Colonic mucosa (tissue), 4 donors: ENCODE measurements around the gene HIGD1B. TPM values are rescaled to one million over a fixed set of nuclear protein-coding genes. Genes with fewer than 3 reads are reported as not detected.

ENCODE experiments used
- DNase-seq: peaks from one replicate; pipeline ENCODE4 v3.0.0-alpha.2; 2020
- H3K27ac ChIP-seq: fragments of 200-600 bp; one replicate; pipeline ENCODE4 v1.8.0; 2021
- H3K27me3 ChIP-seq: fragments of 200-600 bp; one replicate; pipeline ENCODE4 v1.8.0; 2021
- H3K36me3 ChIP-seq: fragments of 200-600 bp; one replicate; pipeline ENCODE4 v1.8.0; 2021
- H3K4me1 ChIP-seq: fragments of 200-600 bp; one replicate; pipeline ENCODE4 v1.8.0; 2021; ENCODE audit warnings: mild to moderate bottlenecking
- H3K4me3 ChIP-seq: fragments of 200-600 bp; one replicate; pipeline ENCODE4 v1.8.0; 2021
- H3K9ac ChIP-seq, 2 donors: one replicate each; pipeline ENCODE4 v1.7.0; 2013; ENCODE audit warnings: control low read depth in 2 of 2, low read depth in 2 of 2, low read length in 2 of 2
- H3K9me3 ChIP-seq: fragments of 200-600 bp; one replicate; pipeline ENCODE4 v1.8.0; 2021
- CTCF ChIP-seq: fragments of 200-600 bp; IDR thresholded peaks from one replicate; pipeline ENCODE4 v1.8.0; 2022; ENCODE audit warnings: antibody characterized with exemption, mild to moderate bottlenecking
- intact Hi-C: fragments of 100-400 bp; cut with DNase I; formaldehyde crosslinking; loops from one replicate; pipeline ENCODE4 v1.14.1; 2022
- total RNA-seq, 2 donors: library from RNA; stranded (reverse); fragmentation: NEBNext Ultra II Directional in 1 of 2; extraction: Animal tissue kit (Norgen Biotek cat#: 25700) in 1 of 2; gene quantifications; one replicate each; pipeline ENCODE4 v1.2.1, GENCODE V29; 2021
- donor health status: healthy.
- donor health status: DM: no; HTN: no; CAD: no.
- donor health status: DM: no; HTN: no; CAD: no.

Gene HIGD1B
- under 1 TPM in 1 of 2 donors, not detected in 1; 0.53 TPM for total RNA-seq

GRCh38 chr17:44847586-44847985, at the start of gene HIGD1B:
Gene HIGD1B, plus strand, starts transcription at chr17:44847883. Its CDS starts 270 bp downstream, at chr17:44848153.
- no peak for DNase-seq
- Histone ChIP-seq H3K36me3 (no peaks in the 10 kb centered on the region), H3K9ac (no peak within 1 kb of the TSS), H3K27ac (no peak within 1 kb of the TSS), H3K4me1 (no peaks in the 10 kb centered on the region), H3K9me3 (no peaks in the 10 kb centered on the region), H3K27me3 (no peaks in the 10 kb centered on the region), H3K4me3 (no peak within 1 kb of the TSS)
- TF ChIP-seq CTCF = no peak
- intact Hi-C loops = no loop called here

- H3K27ac ChIP-seq = no peak overlapping the region
- H3K4me3 ChIP-seq = no peak overlapping the region
- H3K4me1 ChIP-seq = no peaks in the 10 kb centered on the region
- H3K9ac ChIP-seq = no peak overlapping the region
- H3K9me3 ChIP-seq = no peaks in the 10 kb centered on the region
- TF ChIP-seq CTCF = no peak
- H3K36me3 ChIP-seq = no peaks in the 10 kb centered on the region
- H3K27me3 ChIP-seq = no peaks in the 10 kb centered on the region
- no peak for DNase-seq
- intact Hi-C loops = no loop called here
Measured at GRCh38 chr17:44798356-44798755, 49.3 kb upstream of the HIGD1B start.

- H3K4me3 ChIP-seq = no peak overlapping the region
- no peaks in the 10 kb centered on the region for H3K4me1 ChIP-seq
- H3K27me3 ChIP-seq = no peaks in the 10 kb centered on the region
- no peaks in the 10 kb centered on the region for H3K36me3 ChIP-seq
- no peak for DNase-seq
- no peak overlapping the region for H3K9ac ChIP-seq
- intact Hi-C loops = no loop called here
- TF ChIP-seq CTCF = no peak
- H3K9me3 ChIP-seq = no peaks in the 10 kb centered on the region
- H3K27ac ChIP-seq = no peak overlapping the region
Measured at GRCh38 chr17:44801880-44802279, 45.8 kb upstream of the HIGD1B start.

GRCh38 chr17:44804302-44805089, 43.2 kb upstream of the HIGD1B start:
- Histone ChIP-seq H3K27ac (no peak overlapping the region), H3K27me3 (no peaks in the 10 kb centered on the region), H3K9me3 (no peaks in the 10 kb centered on the region), H3K4me1 (no peaks in the 10 kb centered on the region), H3K36me3 (no peaks in the 10 kb centered on the region), H3K4me3 (no peak overlapping the region), H3K9ac (no peak overlapping the region)
- intact Hi-C loops = no loop called here
- DNase-seq = no peak
- no peak for TF ChIP-seq CTCF

GRCh38 chr17:44807093-44807816, 40.4 kb upstream of the HIGD1B start:
- Histone ChIP-seq H3K36me3 (no peaks in the 10 kb centered on the region), H3K4me1 (no peaks in the 10 kb centered on the region), H3K9ac (no peak overlapping the region), H3K9me3 (no peaks in the 10 kb centered on the region), H3K4me3 (no peak overlapping the region), H3K27me3 (no peaks in the 10 kb centered on the region), H3K27ac (no peak overlapping the region)
- DNase-seq = no peak
- no peak for TF ChIP-seq CTCF
- intact Hi-C loops = no loop called here
